ENCODE data around the gene MYO7A. TPM values are rescaled to one million over a fixed set of nuclear protein-coding genes. Genes with fewer than 3 reads are reported as not detected.

Gene MYO7A
- total RNA-seq, 1 experiment from 2014 or later: 3.5 TPM

- DNase-seq: no peak
- peaks cover 5% of the 10 kb centered on the region; the same call in 1 of the 2 replicates for H3F3A ChIP-seq (ENCODE audit: insufficient read depth, low read depth)
- BruUV-seq (replicated peaks): no TSS peak
- H3K9me3 ChIP-seq (ENCODE audit: insufficient read depth, low read depth): no peaks in the 10 kb centered on the region
- H3K4me3 ChIP-seq: no peak overlapping the region
- ChIA-PET POLR2A (ENCODE audit: unreplicated experiment) (no interaction called here), CTCF (no interaction called here)
- H4K20me1 ChIP-seq (ENCODE audit: insufficient read depth): no peaks in the 10 kb centered on the region
- H3K36me3 ChIP-seq (ENCODE audit: low read depth): no peaks in the 10 kb centered on the region
- no peaks in the 10 kb centered on the region for H3K27me3 ChIP-seq (ENCODE audit: insufficient read depth, low read depth)
- no peak overlapping the region for H3K27ac ChIP-seq
- H3K4me1 ChIP-seq (replicated peaks; ENCODE audit: insufficient read depth): peaks cover 20% of the 10 kb centered on the region
- TF ChIP-seq CTCF (conservative IDR thresholded peaks at IDR 0.05): no peak
- no peak for TF ChIP-seq EZH2 (IDR thresholded peaks at IDR 0.05; ENCODE audit: low read depth)
- H2AFZ ChIP-seq: no peak overlapping the region
- H3K4me2 ChIP-seq: no peak overlapping the region
- H3K79me2 ChIP-seq (ENCODE audit: low read depth): no peaks in the 10 kb centered on the region
- no peaks in the 10 kb centered on the region for H3K9me2 ChIP-seq (ENCODE audit: insufficient read depth)
- intact Hi-C loops (cut with micrococcal nuclease; ENCODE audit: unreplicated experiment): no loop called here
Measured at GRCh38 chr11:77083566-77084245, 44.3 kb upstream of the MYO7A start.

- no peak for TF ChIP-seq CTCF (conservative IDR thresholded peaks at IDR 0.05)
- TF ChIP-seq EZH2 (IDR thresholded peaks at IDR 0.05; ENCODE audit: low read depth): no peak
- Histone ChIP-seq H3K36me3 (ENCODE audit: low read depth) (no peaks in the 10 kb centered on the region), H3K27me3 (ENCODE audit: insufficient read depth, low read depth) (no peaks in the 10 kb centered on the region), H2AFZ (no peak overlapping the region), H3K9me3 (ENCODE audit: insufficient read depth, low read depth) (no peaks in the 10 kb centered on the region), H3K4me2 (no peak overlapping the region), H3F3A (ENCODE audit: insufficient read depth, low read depth) (peaks cover 12% of the 10 kb centered on the region; the same call in 1 of the 2 replicates), H4K20me1 (ENCODE audit: insufficient read depth) (no peaks in the 10 kb centered on the region), H3K79me2 (ENCODE audit: low read depth) (no peaks in the 10 kb centered on the region), H3K4me1 (replicated peaks; ENCODE audit: insufficient read depth) (peaks cover 30% of the 10 kb centered on the region), H3K27ac (no peak overlapping the region), H3K4me3 (no peak overlapping the region), H3K9me2 (ENCODE audit: insufficient read depth) (no peaks in the 10 kb centered on the region)
- intact Hi-C loops (cut with micrococcal nuclease; ENCODE audit: unreplicated experiment): no loop called here
- BruUV-seq (replicated peaks): no TSS peak
- ChIA-PET CTCF (interaction anchor here (0.6 kb wide), 1 partner anchor 38 kb away, joined by 5 read pairs; no protein-coding TSS in a partner anchor), POLR2A (ENCODE audit: unreplicated experiment) (no interaction called here)
- no peak for DNase-seq
Measured at GRCh38 chr11:77084581-77085191, 43.4 kb upstream of the MYO7A start.

GRCh38 chr11:77085652-77086051 is 42.4 kb upstream of the MYO7A start:
- Histone ChIP-seq H3K4me3 (no peak overlapping the region), H3K36me3 (ENCODE audit: low read depth) (no peaks in the 10 kb centered on the region), H3K27me3 (ENCODE audit: insufficient read depth, low read depth) (no peaks in the 10 kb centered on the region), H3K9me2 (ENCODE audit: insufficient read depth) (no peaks in the 10 kb centered on the region), H3F3A (ENCODE audit: insufficient read depth, low read depth) (peaks cover 12% of the 10 kb centered on the region; the same call in 1 of the 2 replicates), H3K9me3 (ENCODE audit: insufficient read depth, low read depth) (no peaks in the 10 kb centered on the region), H3K4me2 (no peak overlapping the region), H3K79me2 (ENCODE audit: low read depth) (no peaks in the 10 kb centered on the region), H3K27ac (no peak overlapping the region), H2AFZ (no peak overlapping the region), H4K20me1 (ENCODE audit: insufficient read depth) (no peaks in the 10 kb centered on the region), H3K4me1 (replicated peaks; ENCODE audit: insufficient read depth) (peaks cover 39% of the 10 kb centered on the region)
- BruUV-seq (replicated peaks): no TSS peak
- ChIA-PET POLR2A (ENCODE audit: unreplicated experiment) (no interaction called here), CTCF (no interaction called here)
- DNase-seq: no peak
- intact Hi-C loops (cut with micrococcal nuclease; ENCODE audit: unreplicated experiment): no loop called here
- TF ChIP-seq EZH2 (IDR thresholded peaks at IDR 0.05; ENCODE audit: low read depth) (no peak), CTCF (conservative IDR thresholded peaks at IDR 0.05) (no peak)
